ENCODE measurements around the gene FAM131A. TPM values are rescaled to one million over a fixed set of nuclear protein-coding genes. Genes with fewer than 3 reads are reported as not detected.

Gene FAM131A
- total RNA-seq, 1 experiment from 2014 or later, result 23.0 TPM

DNA sequence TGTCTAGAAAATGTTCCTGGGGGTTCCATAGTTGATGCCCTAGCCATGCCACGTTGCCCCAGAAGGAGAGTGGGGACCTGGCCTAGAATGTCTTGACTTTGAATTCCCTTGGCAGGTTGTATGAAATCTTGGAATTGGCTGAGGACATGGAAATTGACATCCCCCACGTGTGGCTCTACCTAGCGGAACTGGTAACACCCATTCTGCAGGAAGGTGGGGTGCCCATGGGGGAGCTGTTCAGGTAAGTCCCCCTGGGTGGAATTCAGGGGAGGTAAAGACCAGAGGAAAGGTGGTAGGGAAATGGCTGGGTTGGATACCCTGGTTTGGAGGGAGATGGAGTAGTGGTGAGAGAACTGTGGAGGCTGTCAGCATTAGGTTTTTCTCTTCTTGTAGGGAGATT lies 8.9 kb upstream of the FAM131A start:
- Mint-ChIP-seq H3K27me3 (ENCODE audit: low read depth) (no peaks in the 10 kb centered on the region), H3K27ac (no peak overlapping the region), H3K9me3 (no peaks in the 10 kb centered on the region), H3K4me3 (no peak overlapping the region), H3K36me3 (peaks cover 96% of the 10 kb centered on the region), H3K4me1 (no peaks in the 10 kb centered on the region)
- no peak for DNase-seq (ENCODE audit: low spot score)
- CTCF ChIA-PET, result no interaction called here
- TF ChIP-seq ZNF671 (CRISPR knock-in tag; IDR thresholded peaks at IDR 0.05) (no peak), OVOL2 (CRISPR knock-in tag; IDR thresholded peaks at IDR 0.05; ENCODE audit: borderline replicate concordance) (no peak), NR2C2 (CRISPR knock-in tag; IDR thresholded peaks at IDR 0.05) (no peak), TEAD1 (CRISPR knock-in tag; IDR thresholded peaks at IDR 0.05) (no peak), ZNF121 (CRISPR knock-in tag; IDR thresholded peaks at IDR 0.05) (no peak)
- TF ChIP-seq, protein P1, sequence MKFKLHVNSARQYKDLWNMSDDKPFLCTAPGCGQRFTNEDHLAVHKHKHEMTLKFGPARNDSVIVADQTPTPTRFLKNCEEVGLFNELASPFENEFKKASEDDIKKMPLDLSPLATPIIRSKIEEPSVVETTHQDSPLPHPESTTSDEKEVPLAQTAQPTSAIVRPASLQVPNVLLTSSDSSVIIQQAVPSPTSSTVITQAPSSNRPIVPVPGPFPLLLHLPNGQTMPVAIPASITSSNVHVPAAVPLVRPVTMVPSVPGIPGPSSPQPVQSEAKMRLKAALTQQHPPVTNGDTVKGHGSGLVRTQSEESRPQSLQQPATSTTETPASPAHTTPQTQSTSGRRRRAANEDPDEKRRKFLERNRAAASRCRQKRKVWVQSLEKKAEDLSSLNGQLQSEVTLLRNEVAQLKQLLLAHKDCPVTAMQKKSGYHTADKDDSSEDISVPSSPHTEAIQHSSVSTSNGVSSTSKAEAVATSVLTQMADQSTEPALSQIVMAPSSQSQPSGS (CRISPR knock-in tag; IDR thresholded peaks at IDR 0.05; ENCODE audit: borderline replicate concordance, low read depth), result no peak
- TF ChIP-seq, protein P2, sequence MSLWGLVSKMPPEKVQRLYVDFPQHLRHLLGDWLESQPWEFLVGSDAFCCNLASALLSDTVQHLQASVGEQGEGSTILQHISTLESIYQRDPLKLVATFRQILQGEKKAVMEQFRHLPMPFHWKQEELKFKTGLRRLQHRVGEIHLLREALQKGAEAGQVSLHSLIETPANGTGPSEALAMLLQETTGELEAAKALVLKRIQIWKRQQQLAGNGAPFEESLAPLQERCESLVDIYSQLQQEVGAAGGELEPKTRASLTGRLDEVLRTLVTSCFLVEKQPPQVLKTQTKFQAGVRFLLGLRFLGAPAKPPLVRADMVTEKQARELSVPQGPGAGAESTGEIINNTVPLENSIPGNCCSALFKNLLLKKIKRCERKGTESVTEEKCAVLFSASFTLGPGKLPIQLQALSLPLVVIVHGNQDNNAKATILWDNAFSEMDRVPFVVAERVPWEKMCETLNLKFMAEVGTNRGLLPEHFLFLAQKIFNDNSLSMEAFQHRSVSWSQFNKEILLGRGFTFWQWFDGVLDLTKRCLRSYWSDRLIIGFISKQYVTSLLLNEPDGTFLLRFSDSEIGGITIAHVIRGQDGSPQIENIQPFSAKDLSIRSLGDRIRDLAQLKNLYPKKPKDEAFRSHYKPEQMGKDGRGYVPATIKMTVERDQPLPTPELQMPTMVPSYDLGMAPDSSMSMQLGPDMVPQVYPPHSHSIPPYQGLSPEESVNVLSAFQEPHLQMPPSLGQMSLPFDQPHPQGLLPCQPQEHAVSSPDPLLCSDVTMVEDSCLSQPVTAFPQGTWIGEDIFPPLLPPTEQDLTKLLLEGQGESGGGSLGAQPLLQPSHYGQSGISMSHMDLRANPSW (CRISPR knock-in tag; conservative IDR thresholded peaks at IDR 0.05; ENCODE audit: low read depth), result no peak
- TF ChIP-seq, protein P3, sequence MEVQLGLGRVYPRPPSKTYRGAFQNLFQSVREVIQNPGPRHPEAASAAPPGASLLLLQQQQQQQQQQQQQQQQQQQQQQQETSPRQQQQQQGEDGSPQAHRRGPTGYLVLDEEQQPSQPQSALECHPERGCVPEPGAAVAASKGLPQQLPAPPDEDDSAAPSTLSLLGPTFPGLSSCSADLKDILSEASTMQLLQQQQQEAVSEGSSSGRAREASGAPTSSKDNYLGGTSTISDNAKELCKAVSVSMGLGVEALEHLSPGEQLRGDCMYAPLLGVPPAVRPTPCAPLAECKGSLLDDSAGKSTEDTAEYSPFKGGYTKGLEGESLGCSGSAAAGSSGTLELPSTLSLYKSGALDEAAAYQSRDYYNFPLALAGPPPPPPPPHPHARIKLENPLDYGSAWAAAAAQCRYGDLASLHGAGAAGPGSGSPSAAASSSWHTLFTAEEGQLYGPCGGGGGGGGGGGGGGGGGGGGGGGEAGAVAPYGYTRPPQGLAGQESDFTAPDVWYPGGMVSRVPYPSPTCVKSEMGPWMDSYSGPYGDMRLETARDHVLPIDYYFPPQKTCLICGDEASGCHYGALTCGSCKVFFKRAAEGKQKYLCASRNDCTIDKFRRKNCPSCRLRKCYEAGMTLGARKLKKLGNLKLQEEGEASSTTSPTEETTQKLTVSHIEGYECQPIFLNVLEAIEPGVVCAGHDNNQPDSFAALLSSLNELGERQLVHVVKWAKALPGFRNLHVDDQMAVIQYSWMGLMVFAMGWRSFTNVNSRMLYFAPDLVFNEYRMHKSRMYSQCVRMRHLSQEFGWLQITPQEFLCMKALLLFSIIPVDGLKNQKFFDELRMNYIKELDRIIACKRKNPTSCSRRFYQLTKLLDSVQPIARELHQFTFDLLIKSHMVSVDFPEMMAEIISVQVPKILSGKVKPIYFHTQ (CRISPR knock-in tag; IDR thresholded peaks at IDR 0.05), result no peak
- TF ChIP-seq, protein P4, sequence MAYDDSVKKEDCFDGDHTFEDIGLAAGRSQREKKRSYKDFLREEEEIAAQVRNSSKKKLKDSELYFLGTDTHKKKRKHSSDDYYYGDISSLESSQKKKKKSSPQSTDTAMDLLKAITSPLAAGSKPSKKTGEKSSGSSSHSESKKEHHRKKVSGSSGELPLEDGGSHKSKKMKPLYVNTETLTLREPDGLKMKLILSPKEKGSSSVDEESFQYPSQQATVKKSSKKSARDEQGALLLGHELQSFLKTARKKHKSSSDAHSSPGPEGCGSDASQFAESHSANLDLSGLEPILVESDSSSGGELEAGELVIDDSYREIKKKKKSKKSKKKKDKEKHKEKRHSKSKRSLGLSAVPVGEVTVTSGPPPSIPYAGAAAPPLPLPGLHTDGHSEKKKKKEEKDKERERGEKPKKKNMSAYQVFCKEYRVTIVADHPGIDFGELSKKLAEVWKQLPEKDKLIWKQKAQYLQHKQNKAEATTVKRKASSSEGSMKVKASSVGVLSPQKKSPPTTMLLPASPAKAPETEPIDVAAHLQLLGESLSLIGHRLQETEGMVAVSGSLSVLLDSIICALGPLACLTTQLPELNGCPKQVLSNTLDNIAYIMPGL (CRISPR knock-in tag; IDR thresholded peaks at IDR 0.05), result no peak
- TF ChIP-seq, protein P5, sequence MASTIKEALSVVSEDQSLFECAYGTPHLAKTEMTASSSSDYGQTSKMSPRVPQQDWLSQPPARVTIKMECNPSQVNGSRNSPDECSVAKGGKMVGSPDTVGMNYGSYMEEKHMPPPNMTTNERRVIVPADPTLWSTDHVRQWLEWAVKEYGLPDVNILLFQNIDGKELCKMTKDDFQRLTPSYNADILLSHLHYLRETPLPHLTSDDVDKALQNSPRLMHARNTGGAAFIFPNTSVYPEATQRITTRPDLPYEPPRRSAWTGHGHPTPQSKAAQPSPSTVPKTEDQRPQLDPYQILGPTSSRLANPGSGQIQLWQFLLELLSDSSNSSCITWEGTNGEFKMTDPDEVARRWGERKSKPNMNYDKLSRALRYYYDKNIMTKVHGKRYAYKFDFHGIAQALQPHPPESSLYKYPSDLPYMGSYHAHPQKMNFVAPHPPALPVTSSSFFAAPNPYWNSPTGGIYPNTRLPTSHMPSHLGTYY (CRISPR knock-in tag; IDR thresholded peaks at IDR 0.05), result no peak
- no peak for ATAC-seq
- POLR2A ChIA-PET, result no interaction called here

DNA sequence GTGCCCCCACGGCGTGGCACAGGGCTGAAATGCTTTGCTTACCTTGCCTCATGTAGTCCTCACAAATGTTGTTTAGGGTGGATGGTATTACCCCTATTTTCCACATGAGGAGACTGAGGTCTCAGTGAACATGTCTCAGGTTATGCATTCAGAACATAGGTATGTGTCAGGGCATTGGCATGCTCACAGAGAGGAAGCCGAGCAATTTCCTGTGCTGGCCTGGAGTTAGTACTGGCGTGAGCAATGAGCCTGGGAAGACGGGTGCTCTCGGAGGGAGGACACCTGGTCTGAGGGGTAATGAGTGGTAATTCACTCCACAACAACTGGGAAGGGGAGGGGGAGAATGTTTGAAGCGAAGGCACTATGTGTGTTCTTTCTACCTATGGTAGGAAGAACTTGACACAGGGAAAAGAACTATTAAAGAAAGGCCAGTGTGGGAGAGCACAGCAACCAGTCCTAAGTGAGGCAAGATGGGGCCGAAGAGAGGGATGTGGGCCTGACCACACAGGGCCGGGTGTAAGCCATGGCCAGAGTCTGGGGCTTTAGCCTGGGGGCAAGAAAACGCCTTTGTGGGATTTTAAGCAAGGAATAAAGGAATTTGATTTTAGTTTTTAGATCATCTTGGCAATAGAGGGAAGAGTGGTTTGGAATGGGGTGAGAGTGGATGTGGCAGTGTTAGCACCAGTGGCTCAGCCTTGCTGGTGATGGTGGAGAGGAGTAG lies 4.9 kb upstream of the FAM131A start:
- Mint-ChIP-seq H3K4me1 (peaks cover 14% of the 10 kb centered on the region), H3K4me3 (no peak overlapping the region), H3K36me3 (peaks cover 66% of the 10 kb centered on the region), H3K27ac (peak overlapping the region; percentile 21), H3K27me3 (ENCODE audit: low read depth) (no peaks in the 10 kb centered on the region), H3K9me3 (no peaks in the 10 kb centered on the region)
- ATAC-seq, result no peak
- ChIA-PET CTCF (no interaction called here), POLR2A (no interaction called here)
- DNase-seq (ENCODE audit: low spot score), result no peak
- TF ChIP-seq EMX1 (CRISPR knock-in tag; IDR thresholded peaks at IDR 0.05) (no peak), TCF7 (CRISPR knock-in tag; IDR thresholded peaks at IDR 0.05; ENCODE audit: low read depth) (no peak)
- TF ChIP-seq, protein P6, sequence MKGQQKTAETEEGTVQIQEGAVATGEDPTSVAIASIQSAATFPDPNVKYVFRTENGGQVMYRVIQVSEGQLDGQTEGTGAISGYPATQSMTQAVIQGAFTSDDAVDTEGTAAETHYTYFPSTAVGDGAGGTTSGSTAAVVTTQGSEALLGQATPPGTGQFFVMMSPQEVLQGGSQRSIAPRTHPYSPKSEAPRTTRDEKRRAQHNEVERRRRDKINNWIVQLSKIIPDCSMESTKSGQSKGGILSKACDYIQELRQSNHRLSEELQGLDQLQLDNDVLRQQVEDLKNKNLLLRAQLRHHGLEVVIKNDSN (CRISPR knock-in tag; IDR thresholded peaks at IDR 0.05), result no peak
- TF ChIP-seq, protein P5 (CRISPR knock-in tag; IDR thresholded peaks at IDR 0.05), result no peak
- TF ChIP-seq, protein P7, sequence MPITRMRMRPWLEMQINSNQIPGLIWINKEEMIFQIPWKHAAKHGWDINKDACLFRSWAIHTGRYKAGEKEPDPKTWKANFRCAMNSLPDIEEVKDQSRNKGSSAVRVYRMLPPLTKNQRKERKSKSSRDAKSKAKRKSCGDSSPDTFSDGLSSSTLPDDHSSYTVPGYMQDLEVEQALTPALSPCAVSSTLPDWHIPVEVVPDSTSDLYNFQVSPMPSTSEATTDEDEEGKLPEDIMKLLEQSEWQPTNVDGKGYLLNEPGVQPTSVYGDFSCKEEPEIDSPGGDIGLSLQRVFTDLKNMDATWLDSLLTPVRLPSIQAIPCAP (CRISPR knock-in tag; IDR thresholded peaks at IDR 0.05), result no peak
- TF ChIP-seq, protein P3 (CRISPR knock-in tag; IDR thresholded peaks at IDR 0.05), result no peak

Measured in WTC11 (cell line).